Measurements from ENCODE around the gene SIX2.

DNA sequence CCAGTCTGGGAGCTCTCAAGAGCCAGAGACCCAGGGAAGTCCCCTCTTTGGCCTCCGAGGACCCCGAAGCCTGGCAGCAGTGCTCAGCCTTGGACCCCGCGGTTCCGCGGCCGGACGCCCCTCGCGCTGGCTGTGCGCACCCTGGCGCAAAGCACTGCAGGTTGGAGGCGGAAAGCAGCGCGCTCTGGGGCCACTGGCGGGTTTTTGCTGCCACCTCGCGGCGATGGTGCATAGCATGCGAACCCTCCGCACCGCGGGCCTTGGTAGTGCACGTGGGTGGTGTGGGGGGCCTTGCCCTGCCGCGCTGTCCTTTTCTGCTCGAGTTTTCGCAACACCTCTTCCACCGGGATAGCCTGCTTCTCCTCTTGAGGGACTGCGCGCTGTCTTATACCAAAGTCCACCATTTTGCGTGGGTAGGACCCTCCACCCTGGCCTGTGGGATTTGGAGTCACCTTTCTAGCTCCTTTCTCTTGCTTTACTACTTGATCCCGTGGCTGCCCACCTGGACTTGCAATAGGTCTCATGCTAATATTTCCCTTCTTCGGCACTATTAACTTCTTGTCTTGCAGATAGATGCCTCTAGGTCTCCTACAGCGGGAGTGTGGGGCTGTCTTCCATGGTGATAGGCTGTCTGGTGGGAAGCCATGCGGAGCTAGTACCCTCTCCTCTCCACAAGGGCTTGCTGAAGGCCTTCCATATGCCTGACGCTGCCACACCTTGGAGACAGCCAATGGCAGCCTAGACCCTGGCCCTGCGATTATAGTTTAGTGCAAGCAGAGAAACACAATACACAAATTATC lies 53.5 kb downstream of the SIX2 start:
- TF ChIP-seq, protein P1, sequence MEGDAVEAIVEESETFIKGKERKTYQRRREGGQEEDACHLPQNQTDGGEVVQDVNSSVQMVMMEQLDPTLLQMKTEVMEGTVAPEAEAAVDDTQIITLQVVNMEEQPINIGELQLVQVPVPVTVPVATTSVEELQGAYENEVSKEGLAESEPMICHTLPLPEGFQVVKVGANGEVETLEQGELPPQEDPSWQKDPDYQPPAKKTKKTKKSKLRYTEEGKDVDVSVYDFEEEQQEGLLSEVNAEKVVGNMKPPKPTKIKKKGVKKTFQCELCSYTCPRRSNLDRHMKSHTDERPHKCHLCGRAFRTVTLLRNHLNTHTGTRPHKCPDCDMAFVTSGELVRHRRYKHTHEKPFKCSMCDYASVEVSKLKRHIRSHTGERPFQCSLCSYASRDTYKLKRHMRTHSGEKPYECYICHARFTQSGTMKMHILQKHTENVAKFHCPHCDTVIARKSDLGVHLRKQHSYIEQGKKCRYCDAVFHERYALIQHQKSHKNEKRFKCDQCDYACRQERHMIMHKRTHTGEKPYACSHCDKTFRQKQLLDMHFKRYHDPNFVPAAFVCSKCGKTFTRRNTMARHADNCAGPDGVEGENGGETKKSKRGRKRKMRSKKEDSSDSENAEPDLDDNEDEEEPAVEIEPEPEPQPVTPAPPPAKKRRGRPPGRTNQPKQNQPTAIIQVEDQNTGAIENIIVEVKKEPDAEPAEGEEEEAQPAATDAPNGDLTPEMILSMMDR (IDR thresholded peaks at IDR 0.05): peak; percentile 96
- TF ChIP-seq POLR2AphosphoS5 (IDR thresholded peaks at IDR 0.05; ENCODE audit: low read depth, low read length): no peak
